ENCODE results near the gene RUBCNL.

The RUBCNL gene

DNA sequence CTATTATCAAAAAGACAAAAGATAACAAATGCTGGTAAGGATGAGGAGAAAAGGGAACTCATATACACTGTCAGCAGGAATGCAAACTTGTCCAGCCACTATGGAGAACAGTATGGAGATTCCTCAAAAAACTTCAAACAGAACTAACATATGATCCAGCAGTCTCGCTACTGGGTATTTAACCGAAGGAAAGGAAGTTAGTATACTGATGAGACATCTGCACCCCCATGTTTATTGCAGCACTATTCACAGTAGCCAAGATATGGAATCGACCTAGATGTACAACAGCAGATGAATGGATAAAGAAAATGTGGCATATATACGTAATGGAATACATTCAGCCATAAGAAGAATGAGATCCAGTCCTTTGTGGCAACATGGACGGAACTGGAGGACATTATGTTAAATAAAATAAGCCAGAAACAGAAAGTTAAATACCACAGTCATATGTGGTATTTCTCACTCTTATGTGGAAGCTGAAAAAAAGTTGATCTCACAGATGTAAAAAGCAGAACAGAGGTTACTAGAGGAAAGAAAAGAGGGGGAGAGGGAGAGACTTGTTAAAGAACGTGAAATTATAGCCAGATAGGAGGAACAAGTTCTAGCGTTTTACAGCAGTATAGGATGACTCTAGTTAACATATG is 83.2 kb downstream of the RUBCNL start:
- no peak for DNase-seq

DNA sequence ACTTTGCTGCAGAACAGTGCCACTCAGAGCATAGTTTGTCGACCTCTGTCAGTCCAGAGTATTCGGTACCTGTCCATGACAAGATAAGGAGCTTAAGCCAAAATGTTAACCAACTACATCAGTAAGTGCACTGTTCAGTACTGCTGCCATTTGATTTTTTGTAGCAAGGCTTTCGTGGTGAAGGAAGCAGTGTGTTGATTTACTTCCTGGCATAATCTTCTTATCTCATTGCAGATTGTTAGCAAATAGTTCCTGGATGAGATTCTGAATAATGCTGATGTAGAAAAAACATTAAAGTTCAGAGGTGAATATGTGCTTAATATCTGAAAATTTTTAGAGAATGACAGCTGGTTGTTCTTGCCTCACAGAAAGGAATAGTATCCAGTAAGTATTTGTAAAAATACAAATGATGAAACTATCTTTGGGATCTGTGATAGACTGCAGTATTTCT is 89.7 kb downstream of the RUBCNL start:
- no peak for DNase-seq

DNA sequence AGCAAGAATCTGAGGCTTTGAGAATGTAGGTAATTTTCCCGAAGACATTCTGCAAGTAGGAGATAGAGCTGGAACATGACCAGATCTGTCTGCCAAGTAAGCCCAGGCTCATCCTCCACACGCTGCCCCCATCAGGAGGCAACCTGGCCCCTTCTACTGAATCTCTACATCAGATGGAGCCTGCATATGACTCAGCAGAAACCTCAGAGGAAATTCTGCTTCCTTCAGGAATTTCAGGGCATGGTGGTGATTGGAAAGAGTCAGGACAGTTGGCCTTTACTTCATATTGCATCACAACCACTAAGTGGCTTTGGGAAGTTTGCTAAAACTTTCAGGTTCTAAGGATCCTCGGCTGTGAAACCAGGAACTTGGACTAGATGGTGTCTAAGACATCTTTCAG is 90.1 kb downstream of the RUBCNL start:
- DNase-seq = no peak

DNA sequence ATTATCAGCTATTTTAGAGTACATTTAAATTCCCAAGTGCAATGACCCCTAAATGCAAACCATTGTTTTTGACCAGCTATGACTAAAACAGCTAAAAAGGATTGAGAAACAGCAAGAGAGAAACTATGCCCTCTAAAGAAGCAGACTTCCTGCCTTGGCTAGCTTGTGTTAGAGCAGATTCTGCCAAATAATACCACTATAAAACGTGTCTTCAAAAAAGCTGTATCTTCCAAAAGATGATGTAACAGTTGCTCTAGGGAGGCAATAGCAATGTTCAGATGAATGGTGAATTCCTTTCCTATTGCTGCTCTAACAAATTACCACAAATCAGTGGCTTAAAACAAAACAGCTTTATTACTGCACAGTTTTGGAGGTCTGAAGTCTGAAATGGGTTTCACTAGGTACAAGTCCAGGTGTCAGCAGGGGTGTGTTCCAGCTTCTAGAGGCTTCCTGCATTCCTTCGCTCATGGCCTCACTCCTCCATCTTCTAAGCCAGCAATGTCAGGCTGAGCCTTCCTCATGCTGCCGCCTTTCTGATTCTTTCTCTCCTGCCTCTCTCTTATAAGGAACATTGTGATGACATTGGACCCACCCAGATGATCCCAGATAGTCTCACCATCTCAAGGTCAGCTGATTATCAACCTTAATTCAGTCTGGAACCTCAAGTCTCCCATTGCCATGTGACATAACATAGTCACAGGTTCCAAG is 90.8 kb downstream of the RUBCNL start:
- DNase-seq = no peak

DNA sequence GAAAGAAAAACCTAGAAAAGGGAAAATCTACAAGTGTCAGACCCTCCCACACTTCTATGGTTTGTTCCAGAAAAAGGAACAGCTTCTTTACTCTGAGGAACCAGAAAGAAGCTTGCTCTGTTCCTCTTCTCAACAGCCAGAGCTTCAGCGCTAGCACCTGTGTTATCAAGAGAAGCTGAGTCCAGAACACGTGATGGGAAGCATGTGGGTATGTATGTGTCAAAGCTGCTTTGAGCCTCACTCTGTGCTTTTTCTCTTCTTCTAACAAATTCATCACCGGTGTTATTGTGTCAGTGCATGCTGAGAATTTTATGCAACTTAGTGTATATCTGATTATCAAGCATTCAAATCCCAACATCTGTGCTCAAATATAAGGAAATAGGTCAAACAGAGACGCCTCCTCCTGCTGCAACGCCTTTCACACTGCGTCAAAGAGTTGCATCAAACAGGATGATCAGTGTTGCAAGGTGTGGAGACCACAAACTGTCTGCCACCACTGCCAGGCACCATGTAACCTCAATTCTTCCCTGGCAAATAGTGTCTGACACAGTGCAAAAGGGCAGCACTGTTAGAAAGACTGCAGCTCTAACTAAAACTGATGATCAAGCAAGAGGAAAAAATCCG is 91.4 kb downstream of the RUBCNL start:
- peak; percentile 21 to 27 for DNase-seq

DNA sequence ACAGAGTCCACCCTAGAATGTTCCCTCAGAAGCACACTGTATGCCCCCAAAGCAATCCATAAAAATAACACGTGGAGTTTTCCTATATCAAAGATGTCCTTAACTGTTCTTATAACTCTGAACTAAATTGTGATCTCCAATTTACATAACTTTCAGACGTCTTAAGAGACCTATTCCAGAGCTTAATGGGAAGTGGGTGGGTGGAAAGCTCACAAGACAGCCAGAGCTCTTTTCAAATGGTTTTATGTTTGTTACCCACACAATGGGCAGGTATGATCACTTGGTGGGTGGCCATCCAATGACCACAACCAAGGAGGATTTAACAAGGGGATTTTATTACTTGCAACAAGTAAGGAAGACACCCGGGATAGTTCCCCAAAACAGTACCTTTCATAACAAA is 93.6 kb downstream of the RUBCNL start:
- DNase-seq = no peak

Data from activated CD4-positive, alpha-beta T cell treated with anti-CD3 and anti-CD28 coated beads, Interleukin-2, amount 50 U/mL, for 4 hours (primary cell).